NCI-H526 treated with DMSO at 0.1 percent for 48 hours (cell line): ENCODE measurements around the gene OSTM1.

Experiments
- DNase-seq: peaks from one replicate; lab custom pipeline; 2025; lab: John Stamatoyannopoulos, UW

OSTM1 gene

DNA sequence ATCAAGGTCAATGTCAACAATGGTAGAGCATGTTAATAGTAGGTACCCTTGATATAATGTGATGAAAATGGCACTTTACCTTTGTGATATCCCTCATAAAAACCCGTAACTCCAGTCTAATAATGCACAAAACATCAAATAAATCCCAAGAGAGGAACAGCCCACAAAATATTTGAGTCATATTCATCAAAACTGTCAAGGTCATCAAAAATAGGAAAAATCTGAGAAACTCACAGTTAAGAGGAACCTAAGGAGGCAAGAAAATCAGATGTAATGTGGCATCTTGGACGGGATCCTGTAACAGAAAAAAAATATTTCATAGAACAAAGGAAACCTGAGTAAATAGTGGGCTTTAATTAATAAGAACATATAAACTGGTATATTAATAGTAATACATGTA is 25.5 kb upstream of the OSTM1 start:
- no peak for DNase-seq

DNA sequence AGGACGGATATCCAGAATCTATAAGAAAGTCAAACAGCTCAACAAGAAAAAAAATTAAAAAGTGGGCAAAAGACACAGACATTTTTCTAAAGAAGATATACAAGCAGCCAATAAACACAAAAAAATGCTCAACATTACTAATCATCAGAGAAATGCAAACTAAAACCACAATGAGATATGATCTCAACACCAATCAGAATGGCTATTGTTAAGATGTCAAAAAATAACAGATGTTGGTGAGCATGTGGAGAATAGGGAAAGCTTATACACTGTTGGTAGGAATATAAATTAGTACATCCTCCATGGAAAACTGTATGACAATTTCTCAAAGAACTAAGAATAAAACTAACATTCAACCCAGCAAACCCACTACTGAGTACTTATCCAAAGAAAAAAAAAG is 23.3 kb upstream of the OSTM1 start:
- no peak for DNase-seq

DNA sequence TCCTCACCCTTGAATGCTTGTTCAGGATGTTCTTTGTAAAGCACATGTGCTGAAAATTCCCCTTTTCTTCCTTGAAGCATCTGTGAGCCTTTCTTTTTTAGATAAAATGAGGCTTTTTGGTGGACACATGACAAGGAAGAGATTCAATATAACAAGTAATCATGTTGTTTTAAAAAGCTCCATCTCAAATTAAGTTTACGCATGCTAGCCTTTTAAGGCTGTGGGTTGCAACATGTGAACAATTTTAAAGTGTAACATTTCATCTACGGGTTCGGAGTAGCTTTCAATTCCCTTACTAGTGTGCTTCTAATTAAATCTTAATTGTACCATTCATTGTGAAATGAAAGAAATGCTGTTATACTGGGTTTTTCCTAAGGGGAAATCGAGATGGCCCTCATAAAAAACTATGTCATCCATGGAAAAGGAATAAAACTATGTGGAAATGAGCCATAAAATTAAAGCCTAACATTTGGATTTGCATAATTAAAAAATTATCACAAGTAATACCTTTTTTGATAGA is 19.3 kb upstream of the OSTM1 start:
- DNase-seq, result no peak

DNA sequence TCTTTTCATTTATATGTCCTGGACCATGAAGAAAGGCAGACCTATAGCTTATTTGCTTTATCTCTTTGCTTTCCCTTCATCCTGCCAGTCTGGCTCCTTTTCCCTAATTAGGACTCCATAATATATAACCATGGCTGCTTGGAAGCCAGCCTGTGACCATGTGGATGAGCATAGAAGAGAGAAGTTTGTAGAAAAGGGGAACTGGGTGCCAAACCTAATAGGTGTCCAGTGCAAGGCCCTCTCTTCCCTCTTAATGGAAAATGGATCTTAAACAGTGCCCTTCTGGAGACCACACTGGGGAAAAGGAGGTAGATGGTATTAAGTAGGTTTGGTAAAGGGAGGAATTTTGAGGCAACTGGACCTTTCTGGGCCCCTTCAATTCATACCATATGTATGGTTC is 16.7 kb upstream of the OSTM1 start:
- DNase-seq, result no peak

DNA sequence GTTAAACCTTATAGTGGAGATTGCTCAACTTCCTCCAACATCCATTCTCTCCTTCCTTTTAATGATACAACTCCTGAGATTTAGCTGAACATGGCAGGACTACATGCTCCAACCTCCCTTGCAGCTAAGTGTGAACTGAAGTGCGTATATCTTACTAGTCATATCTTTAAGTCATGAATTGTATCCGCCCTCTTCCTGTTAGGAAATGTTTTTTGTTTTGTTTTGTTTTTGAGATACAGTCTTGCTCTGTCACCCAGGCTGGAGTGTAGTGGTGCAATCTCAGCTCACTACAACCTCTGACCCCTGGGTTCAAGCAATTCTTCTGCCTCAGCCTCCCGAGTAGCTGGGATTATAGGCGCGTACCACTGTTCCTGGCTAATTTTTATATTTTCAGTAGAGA is 8.8 kb upstream of the OSTM1 start:
- DNase-seq, result no peak

DNA sequence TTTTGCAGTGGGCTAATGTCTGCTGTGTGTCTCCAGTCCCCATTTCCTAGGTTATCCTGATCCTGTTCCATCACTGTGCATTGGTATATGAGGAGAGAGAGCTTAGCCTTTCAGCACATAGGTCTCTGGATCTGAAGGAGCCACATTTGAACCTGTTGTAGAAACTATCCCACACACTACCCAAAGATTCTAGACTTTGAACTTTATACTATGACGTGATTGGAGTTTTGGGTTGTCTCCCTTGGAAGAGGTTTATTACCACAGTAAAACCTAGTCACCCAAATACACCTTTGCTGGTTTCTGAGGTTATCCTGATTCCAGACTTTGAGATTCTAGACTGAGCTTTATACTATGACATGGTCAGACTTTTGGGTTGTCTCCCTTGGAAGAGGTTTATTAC is 8.0 kb upstream of the OSTM1 start:
- no peak for DNase-seq

DNA sequence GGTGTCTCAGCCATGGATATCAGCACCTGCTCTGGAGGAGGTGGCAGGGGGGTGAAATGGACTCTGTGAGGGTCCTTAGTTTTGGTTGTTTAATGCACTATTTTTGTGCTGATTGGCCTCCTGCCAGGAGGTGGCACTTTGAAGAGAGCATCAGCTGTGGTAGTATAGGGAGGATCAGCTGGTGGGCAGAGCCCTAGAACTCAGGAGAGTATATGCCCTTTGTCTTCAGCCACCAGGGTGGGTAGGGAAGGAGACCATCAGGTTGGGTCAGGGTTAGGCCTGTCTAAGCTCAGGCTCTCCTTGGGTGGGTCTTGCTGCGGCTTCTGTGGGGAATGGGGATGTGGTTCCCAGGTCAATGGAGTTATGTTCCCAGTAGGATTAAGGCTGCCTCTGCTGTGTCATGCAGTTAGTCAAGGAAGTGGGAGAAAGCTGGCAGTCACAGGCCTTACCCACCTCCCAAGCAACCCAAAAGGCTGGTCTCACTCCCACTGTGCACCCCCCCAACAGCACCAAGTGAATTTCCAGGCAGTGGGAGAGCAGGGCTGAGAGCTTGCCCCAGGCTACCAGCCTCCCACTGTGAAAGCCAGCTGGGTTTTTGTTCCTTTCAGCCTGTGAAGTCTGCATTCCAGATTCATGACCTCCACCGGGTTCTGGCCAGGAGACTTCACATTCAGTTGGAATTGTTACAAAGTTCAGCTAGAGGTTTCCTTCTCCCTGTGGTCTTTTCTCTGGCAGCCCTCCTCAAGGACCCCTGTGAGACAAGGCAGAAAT is 5.7 kb upstream of the OSTM1 start:
- DNase-seq, result no peak

DNA sequence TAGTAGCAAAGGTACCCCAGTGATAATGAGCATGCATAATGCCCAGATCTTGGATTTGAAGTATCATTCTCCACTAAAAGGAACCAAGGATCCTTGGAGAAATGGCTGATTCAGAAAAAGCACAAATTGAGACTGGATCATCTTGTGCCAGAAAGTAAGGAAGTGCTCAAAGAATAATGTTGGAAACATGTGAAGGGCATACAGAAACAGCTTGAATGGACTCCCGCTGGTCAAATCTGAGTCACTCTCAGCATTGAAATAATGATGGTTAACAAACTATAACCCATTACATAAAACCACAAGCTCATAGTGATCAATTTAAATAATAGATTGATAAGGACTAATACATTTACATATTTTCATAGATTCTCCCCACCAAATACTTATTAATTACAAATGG is 3.6 kb upstream of the OSTM1 start:
- DNase-seq, result no peak

DNA sequence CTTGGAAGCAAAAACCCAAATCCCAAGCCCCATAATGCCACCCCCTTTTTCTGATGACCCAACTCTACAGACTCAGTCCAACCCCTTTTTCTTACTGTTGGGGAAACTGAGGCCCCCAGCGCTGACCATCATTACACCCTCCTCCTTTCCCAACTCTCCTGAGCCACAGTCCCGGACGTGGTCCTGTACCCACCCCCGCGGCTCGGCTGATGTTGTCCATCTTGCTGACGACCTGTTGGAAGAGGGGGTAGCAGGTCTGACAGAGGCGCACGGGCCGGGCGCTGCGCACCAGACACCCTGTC is 533 bp downstream of the OSTM1 start:
- DNase-seq, result no peak

DNA sequence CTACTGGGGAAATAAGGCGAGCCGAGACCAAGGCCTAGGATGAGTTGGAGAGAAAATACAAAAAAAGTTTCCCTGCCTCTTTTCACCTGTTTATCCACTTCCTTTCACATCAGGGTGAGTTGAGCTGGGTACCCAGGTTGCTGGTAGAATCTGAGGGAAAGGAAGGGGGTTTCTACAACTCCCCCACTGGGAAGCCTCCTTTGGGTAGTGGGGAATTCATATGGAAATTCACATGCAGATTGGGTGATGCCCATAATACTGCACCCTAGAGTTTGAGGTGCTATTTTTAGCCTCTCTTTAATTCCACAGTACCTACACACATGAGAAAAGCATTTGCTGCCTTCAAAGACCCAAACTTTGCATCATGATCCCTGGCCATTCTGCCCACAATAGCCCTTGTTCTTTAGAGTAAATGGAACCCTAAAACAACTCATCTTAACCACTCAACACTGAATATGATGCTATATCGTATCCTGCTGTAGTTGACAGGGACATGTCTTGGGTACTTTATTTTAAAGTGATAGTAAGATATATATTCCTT is 2.7 kb downstream of the OSTM1 start:
- no peak for DNase-seq

DNA sequence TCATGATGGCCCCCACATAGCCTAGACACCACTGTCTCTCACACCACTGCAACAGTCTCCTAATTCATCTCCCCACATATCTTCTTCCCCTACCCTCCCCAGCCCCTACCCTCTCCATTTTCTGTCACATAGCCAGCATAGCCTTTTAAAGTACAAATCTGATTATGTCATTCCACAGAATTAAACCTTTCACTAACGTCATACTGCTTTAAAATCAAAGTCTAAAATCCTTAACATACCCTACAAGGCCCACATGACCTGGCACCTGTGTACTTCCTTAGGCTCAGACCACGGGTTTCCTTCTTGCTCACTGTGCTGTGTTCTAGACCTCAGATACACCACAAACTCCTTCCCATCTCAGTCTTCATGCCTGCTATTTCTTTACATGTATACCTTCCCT is 5.9 kb downstream of the OSTM1 start:
- no peak for DNase-seq

DNA sequence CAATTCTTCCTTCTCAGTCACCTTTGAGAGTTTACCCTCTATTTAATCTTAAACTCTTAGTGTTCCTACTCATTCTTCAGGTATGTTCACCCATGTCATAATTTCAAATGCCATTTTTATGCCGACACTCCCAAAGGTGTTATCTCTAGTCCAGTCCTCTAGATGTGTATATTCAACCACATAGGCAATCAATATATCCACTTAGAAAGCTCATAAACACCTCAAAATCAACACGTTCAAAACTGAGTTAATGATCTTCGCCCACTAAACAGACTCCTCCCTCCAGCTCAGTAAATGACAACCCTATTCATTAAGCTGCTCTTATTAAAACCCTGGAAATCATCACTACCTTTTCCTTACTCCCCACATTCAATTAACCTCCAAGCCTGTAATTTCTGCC is 6.4 kb downstream of the OSTM1 start:
- DNase-seq, result no peak

DNA sequence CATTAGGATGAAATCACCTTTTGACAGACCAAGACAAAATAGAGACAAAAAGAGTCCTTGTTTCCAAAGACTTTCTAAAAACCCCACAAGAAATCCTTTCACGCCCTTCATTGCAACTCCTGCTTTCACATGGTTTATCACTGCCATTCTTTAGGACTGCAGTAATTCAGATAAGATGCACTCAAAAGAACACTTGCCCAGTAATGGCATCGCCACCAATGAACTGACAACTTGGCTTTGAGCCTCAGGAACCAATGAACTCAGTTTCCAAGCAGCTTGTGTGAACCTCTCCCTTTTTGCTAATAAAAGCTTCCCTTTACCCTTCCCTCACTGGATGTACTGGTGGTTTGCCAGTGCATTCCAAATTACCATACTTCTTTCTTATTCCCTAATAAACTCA is 21.8 kb downstream of the OSTM1 start:
- no peak for DNase-seq

DNA sequence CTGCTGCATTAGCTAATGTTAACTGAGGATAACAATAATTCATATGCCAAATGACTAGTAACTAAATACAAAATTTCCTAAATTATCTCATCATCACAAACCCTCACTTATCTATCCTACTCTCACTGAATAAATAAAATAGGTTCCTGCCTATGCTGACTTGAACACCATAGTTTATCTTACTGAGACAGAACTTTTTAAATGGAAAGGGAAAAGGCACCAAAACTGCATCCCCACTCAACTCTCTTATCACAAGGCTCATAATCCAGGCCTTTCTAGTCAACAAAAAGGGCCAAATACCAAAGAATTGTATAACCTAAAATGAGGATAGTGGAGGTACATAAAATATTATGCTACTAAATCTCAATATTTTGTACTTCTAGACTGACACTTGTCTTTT is 23.1 kb downstream of the OSTM1 start:
- DNase-seq, result no peak

DNA sequence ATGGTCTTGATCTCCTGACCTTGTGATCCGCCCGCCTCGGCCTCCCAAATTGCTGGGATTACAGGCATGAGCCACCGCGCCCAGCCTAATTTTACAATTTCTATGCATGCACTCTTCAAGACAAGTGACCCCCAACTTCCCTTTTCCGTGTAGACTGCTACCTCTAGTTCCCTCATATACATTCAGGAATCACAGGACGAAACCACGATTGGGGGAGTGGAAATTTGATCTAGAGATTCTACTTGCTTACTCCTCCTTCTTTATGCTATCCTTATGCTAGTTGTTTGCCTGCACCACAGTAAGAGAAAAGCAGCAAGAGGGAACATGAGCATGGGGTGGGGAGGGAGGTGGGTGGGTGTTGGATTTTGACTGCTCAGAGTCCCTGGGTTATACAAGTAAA is 34.9 kb downstream of the OSTM1 start:
- no peak for DNase-seq

DNA sequence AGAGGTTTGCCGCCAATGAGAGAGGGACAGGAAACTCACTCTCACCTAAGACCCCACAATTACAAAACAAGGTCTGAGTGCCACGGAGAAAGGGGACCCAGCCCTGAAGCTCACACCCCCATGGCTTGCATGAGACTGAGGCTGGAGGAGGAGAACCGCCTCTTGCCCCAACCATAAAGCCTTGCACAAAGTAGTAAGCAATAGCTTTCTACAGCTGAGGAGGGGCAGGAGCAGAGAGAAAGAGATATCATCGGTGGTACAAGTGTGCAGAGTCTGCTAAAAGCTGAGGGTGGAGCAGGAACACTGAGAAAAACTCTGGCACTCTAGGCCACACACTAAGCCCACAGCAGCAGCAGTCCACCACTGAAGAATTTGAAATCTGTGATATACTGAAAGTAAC is 37.7 kb downstream of the OSTM1 start:
- DNase-seq, result no peak

DNA sequence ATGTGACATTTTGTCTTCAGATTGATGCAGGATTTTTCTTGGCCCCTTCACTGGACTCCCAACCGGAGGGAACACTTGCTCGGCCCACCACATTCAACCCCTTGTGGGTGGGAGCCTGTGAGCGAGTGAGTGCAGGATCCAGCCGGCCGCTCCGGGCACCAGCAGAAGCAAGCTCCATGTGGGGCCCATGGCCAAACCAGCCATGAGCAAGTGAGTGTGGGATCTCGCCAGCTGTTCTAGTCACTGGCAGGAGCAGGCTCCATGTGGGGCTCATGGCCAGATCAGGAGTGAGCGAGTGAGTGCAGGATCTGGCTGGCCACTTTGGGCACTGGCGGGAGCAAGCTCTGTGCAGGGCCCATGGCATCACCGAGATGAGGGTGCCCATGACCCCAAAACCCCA is 42.6 kb downstream of the OSTM1 start:
- DNase-seq, result no peak

DNA sequence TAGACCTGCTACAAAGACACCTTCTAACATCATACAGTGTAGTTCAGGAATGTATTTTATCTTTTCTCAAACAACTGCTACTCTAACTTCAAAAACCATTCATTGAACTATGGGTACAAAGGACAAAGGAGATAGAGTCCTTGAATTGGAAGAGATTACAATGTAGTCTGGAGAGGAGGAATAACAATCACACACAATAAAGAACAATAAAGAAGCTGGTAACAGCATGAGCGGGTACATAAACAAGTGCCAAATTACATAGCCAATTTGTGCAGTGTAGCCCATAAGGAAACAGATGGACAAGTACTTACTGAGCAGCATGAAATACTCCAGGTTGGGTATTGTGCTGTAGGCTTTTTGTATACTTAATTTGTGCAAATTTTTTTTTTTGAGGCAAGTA is 44.3 kb downstream of the OSTM1 start:
- DNase-seq, result no peak

DNA sequence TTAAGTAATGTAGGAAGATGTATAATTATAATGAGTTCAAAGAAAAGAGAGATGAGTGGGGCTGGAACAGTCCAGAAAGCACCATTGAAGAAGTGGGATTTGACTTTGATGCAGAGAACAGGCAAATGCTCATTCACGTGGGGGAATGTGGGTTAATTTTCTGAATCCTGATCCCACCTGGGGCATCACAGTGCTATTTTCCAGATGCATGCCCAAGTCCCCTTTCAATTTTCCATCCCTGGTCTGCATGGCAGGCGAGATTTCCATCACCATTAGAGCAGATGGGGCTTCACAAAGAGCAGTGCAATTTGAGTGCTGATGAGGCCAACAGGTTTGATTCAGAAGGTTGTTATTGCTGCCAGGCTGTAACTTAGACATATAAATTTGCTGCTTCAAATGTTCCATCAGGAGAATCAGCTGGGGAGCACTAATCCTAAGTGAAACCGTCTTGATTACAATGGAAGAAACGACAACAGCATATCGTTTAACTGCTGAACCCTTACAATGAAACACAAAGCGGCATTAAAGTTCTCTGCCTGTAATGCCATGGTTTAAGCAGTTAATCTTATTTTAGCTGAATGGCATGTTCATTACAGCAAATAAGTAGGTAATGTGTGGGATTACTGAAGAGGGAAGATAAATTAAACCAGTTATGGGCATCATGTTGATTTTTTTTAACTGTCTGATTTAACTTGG is 45.2 kb downstream of the OSTM1 start:
- no peak for DNase-seq

DNA sequence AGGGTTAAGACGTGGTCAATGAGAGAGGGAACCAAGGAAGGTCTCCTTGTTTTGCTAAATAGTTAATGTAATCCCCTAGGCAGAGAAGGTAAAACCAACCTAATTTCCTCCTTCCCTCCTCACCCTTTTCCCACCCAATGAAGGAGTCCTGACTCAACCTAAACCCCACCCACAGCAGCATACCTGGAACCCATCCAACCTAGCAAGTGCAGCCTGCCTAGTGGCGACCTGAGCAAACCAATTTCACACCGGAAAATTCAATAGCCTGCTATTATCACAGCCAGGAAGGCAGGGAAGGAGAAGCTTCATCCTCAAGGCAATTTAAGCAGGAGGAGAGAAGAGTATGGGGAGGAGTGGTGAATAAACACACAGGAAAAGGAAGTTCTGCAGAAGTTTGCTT is 46.9 kb downstream of the OSTM1 start:
- DNase-seq, result no peak

DNA sequence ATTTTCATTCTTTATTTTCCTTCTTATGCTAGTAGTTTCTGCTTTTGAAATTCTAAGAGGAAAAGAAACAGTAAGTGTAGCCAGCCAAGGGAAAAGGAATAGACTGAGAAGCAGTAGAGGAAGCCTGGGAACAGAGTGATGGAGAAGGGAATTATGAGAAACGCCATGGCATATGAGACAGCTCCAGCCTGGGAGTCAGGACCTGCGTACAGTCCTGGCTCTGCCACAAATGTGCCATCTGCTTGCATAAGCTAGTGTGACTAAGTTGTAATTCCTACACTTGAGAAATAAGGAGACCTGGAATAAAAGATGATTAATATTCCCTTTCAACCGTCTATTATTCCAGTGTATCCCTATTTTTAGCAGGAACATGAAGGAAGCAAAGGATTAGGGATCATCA is 47.5 kb downstream of the OSTM1 start:
- no peak for DNase-seq

DNA sequence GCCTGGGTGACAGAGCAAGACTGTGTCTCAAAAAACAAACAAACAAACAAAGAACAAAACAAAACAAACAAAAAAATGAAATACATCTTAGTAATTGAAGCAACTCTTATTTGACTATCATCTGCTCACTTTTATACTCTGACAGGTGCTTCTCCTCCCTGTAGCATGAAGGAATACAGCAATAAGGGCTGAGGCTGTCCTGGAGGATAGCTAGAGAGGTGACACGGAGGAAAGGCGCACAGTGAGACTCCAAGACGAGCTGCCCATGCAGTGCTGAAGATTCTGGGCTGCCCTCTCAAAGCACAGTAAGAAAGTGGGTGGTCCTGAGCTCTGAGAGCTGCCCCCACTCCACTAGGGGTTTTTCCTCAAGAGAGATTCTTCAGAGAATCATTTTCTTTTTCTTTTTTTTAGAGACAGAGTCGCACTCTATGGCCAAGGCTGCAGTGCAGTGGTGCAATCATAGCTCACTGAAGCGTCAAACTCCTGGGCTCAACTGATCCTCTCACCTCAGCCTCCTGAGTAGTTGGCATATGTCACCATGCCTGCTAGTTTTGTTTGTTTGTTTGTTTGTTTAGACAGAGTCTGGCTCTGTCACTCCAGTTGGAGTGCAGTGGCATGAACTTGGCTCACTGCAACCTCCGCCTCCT is 50.0 kb downstream of the OSTM1 start:
- DNase-seq, result no peak

DNA sequence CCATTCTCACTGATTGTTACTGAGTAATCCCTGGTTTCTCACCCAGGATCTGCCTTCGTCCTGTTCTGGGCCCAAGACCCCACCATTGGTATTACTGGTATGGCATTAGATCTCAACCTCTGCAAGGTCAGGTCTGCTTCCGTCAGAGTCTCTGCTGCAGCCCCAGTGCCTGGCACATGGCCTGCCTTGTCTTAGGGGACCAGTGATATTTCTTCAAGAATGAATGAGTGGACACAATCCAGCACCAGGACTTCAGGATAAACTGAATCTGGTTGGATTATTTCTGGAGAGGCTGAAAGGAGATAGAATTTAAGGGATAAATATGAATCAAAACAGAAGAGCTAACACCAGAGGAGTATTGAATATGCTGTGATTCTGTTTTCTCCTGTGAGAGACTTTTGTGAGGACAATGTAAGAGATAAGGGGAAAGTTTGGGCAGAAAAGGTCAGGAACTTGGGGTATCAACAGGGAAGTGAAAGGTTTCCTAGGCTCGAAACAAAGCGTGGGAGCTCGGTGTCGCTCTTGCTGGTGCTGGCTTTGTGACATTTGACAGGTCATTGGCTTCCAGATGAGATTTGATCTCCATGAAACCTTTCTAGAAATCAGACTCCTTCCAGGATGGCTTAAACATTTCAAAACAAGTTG is 53.9 kb downstream of the OSTM1 start:
- no peak for DNase-seq
